CD4-positive, alpha-beta T cell treated with Interferon gamma for 1 hour (primary cell): ENCODE data around the gene SIPA1L3.
"Not testable (repeated sequence)": the region's sequence is repeated elsewhere in the genome, so short reads cannot be mapped to it uniquely, and the experiment has no call there.

Experiments used
- DNase-seq: peaks from one replicate; pipeline ENCODE4 v3.0.0-alpha.2; 2020

The SIPA1L3 gene

DNA sequence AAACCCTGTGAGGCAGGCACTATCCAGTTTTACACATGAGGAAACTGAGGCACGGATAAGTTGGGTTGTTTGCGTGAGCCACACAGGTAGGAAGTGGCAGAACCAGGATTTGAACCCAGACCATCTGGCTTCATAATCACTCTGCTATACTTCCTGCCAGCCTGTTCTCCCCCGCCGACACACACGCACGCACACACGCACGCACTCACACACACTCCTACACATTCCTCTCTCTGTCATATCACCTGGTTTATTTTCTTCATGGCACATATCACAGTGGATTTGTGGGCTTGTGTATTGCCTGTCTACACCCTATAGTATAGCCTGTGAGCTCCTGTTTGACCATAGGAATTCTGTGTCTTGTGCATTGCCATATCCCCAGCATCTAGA lies 140.0 kb downstream of the SIPA1L3 start:
- peak; percentile 26 for DNase-seq

- DNase-seq = no peak
Measured at GRCh38 chr19:38047641-38048040, 140.6 kb downstream of the SIPA1L3 start.

GRCh38 chr19:38049105-38049649 lies 142.2 kb downstream of the SIPA1L3 start:
- peak; percentile 56 for DNase-seq

GRCh38 chr19:38055010-38055409 lies 148.0 kb downstream of the SIPA1L3 start:
- no peak for DNase-seq

DNA sequence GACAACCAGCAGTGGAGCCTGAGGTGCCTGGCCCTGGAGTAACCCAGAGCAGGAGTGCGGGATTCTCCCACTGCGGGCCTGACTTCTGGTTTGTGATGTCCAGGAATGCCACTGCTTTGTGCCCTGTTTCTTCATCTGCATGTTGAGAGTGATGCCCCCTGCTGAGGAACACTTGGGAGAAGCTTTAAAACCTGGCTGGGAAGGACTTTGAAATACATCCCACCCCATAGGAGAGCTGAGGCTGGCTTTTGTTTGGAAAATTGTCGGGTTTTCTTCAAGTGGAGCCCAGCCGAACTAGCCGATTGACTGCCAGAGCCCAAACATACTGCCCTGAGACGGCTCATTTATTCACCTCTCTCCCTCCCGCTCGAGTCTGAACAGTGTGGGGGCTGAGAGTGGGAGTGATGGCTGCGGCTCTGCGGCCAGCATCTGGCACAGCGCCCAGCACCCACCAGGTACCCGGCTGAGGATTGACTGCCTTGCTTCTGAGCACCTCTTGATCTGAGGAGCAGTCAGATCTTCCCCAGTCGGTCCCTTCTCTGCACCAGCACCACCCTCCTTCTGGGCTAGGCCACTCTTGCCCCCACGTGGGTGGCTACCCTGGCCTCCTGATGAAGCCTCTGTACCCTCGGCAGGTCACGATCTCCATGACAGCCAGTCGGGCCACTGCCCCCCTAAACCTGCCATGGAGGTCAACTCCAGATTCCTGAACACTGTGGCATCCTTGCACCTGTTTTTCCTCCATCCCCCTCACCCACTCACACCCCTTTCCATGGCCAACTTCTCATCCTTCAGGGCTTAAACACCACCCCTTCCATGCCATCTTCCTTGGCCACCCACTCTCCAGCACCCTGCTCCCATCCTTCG lies 148.9 kb downstream of the SIPA1L3 start:
- no peak for DNase-seq

- no peak for DNase-seq
Measured at GRCh38 chr19:38056646-38057045, 149.6 kb downstream of the SIPA1L3 start.

DNA sequence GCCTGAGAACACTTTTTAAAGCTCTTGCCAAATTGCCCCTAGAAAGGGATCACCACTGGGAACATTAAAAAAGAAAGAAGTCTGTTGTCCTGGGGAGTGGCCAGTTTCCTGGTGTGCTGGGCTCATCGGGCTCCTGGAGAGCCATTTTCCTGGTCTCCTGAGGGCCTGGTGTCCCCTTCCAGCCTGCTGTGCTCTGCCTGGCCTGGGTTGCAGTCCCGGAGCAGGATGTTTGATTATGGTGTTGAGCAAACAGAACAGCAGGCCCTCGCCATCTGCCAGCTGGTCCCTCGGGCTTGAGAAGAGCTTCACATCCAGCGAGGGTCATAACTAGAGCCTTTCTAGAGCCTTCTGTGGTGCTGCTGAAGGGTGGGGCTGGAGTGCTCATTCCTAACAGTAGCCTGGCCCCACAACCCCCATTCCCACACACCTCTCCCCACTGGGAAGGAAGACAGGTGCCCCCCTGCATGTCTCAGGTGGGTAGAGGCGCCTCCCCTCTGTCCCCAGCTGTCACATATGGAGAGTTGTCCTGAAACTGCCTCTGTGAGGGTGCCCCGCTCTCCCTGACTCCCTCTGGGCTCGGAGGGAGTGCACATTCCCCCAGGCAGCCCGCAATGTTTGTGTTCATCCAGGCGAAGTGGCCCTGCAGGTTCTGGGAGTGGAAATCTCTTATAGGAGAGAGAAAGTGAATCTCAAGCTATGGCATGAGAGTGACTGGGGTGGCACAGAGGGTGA lies 151.1 kb downstream of the SIPA1L3 start:
- DNase-seq = no peak

DNA sequence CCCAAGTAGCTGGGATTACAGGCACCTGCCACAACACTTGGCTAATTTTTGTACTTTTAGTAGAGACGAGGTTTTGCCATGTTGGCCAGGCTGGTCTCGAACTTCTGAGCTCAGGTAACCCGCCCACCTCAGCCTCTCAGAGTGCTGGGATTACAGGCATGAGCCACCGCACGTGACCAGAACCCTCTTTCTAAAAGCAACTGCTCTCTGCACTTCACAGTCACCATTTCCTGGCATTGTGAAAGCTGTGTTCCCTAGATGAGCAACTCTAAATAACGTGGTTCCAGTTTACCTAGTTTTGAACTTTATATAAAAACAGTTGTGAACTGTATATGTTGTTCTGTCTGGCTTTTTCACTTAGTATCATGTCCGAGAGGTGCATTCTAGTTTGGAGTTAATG lies 152.9 kb downstream of the SIPA1L3 start:
- peak; percentile 19 for DNase-seq

GRCh38 chr19:38060331-38060730 lies 153.3 kb downstream of the SIPA1L3 start:
- DNase-seq = no peak

DNA sequence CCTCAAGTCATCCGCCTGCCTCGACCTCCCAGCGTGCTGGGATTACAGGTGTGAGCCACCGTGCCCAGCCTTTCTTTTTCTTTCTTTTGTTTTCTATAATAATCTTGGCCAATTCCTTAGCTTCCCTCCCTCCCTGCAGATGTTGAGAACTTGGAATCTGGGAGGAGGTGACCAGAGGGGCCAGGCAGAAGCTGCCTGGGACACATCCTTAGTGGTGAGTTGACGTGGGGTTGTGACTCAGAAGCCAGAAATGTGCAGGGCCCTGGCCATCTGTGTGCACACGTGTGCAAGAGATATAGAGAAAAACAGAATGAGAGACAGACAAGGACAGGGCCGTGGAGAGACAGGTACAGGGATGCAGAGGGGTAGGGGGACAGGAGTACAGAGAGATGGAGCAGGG lies 154.3 kb downstream of the SIPA1L3 start:
- no peak for DNase-seq

- DNase-seq = no peak
Measured at GRCh38 chr19:38062959-38063761, 156.2 kb downstream of the SIPA1L3 start.

- no peak for DNase-seq
Measured at GRCh38 chr19:38063928-38064327, 156.9 kb downstream of the SIPA1L3 start.

- no peak for DNase-seq
Measured at GRCh38 chr19:38064661-38065425, 157.8 kb downstream of the SIPA1L3 start.

GRCh38 chr19:38065775-38066174 lies 158.8 kb downstream of the SIPA1L3 start:
- DNase-seq = not testable (repeated sequence)

DNA sequence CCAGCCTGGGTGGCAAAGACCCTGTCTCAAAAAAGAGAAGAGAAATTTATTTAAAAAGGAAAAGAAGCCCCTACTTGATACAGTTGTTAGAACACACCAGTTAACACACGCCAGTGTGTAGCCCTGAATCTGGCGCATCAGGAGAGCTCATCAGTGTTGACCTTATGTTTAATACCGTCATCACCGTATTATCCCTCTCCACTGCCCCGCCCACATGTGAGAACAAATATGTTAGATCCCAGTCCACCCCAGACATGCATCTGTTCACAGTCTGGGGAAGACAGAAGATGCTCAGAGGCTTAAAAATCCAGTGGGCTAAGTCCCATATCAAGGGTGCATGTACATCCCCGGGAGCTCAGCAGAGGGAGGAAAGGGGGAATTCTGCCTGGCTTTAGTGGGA lies 161.8 kb downstream of the SIPA1L3 start:
- DNase-seq = no peak

GRCh38 chr19:38070573-38070972 lies 163.6 kb downstream of the SIPA1L3 start:
- DNase-seq = no peak

GRCh38 chr19:38071054-38071453 lies 164.0 kb downstream of the SIPA1L3 start:
- not testable (repeated sequence) for DNase-seq

- no peak for DNase-seq
Measured at GRCh38 chr19:38071647-38072046, 164.6 kb downstream of the SIPA1L3 start.

DNA sequence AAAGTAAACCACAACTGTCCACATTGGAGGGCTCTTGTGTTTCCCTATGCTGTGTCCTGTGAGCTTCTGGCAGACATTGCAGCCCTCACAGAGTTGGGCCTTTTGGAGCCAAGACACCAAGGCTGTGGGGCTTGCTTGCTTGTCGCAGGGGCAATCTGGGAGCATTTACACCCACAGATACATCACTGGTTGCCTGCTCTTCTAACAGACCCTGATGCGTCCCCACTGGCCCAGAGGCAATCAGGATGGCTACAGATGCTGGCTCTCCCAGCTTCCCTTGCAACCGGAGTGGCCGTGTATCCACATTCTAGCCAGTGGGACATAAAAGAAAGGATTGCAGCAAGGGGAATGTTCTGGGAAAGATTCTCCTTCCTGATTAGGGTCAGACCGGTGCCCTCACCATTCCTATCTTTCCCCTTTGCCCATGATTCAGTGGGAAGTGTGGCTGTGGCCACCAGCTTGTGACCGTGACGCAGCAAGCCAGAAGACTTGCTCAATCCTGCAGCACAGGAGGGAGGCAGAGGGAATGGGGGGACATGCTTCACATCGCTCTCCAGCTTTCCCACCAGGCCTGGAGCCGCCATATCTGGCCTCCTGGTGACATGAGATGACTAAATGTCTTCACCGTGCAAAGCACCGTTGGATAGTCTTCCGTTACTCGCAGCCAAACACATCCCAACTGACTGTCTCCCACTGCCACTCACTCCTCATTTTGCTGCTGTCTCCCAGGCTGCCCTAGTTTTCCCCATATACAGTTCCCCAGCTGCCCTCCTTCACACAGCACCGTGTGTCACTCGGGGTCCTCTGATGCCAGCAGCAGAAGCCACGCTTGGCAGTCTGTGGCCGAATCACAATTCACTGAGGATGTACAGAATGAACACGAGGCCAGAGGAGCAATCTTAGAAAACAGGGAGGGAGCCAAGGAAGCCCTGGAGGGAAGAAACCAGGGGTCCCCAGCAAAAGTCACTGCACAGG lies 166.1 kb downstream of the SIPA1L3 start:
- DNase-seq = no peak

DNA sequence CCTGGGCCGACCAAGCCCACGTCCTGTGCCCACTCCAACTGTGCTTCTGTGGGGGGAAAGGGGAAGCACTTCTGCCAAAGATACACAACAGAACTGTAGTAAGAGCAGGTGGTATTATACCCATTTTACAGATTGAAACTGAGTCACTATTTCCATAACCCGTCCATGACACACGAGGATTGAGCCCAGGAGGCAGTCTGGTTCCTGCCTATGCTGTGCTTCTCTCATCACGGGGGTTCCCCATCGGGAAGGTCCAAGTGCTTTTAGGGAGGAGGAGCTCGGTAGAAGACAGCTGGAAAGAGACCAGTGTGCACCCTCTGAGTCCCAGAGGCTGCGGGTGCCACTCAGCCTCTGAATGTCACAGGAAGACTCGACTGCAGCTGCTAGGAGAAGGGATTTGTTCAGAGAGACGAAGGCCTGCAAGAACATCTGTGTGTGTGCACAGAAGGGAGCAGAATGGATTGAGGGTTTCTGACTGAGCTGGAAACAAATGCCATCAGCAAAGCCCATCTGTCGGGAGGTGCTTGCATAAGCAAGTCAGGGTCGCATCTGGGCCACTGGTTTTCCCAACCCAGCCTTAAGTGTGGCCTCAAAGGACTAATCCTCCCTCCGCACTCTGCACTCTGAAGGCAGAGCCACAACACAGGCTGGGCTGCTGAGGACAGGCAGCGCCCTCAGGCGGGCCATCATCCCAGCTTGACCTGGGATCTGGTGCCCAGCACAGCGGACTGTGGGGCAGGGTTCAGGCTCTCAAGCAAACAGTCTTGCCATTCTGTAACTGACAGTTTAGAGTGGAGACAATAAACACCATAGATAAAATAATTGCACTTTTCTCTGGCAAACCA lies 167.1 kb downstream of the SIPA1L3 start:
- DNase-seq = no peak
